Measurements from ENCODE around the gene TIAM2. TPM values are rescaled to one million over a fixed set of nuclear protein-coding genes. Genes with fewer than 3 reads are reported as not detected.

The TIAM2 gene
- total RNA-seq, 4 donors from 2014 or later, result 25.7 to 77.1 (median 56.6) TPM

GRCh38 chr6:155252581-155252980 lies 257.5 kb downstream of the TIAM2 start:
- Histone ChIP-seq H3K4me1 (peaks cover 0 to 5% of the 10 kb centered on the region in 2 donors), H3K9me3 (no peaks in the 10 kb centered on the region), H3K27ac (no peak overlapping the region), H3K4me3 (no peak overlapping the region), H3K36me3 (no peaks in the 10 kb centered on the region), H3K27me3 (no peaks in the 10 kb centered on the region)
- no peak for DNase-seq
- no peak for TF ChIP-seq POLR2A (IDR thresholded peaks at IDR 0.05)
- no peak for TF ChIP-seq CTCF (IDR thresholded peaks at IDR 0.05)
- intact Hi-C loops (cut with DNase I; ENCODE audit: low total_unique reads), result no loop called here

- no peaks in the 10 kb centered on the region for H3K4me1 ChIP-seq
- no peak for TF ChIP-seq POLR2A (IDR thresholded peaks at IDR 0.05)
- no peak for TF ChIP-seq CTCF (IDR thresholded peaks at IDR 0.05)
- no peak overlapping the region for H3K27ac ChIP-seq
- intact Hi-C loops (cut with DNase I; ENCODE audit: low total_unique reads), result no loop called here
- H3K4me3 ChIP-seq, result no peak overlapping the region
- no peaks in the 10 kb centered on the region for H3K36me3 ChIP-seq
- no peaks in the 10 kb centered on the region for H3K9me3 ChIP-seq
- H3K27me3 ChIP-seq, result no peaks in the 10 kb centered on the region
- DNase-seq, result no peak
Measured at GRCh38 chr6:155253337-155253736, 258.2 kb downstream of the TIAM2 start.

- H3K9me3 ChIP-seq, result no peaks in the 10 kb centered on the region
- H3K36me3 ChIP-seq, result no peaks in the 10 kb centered on the region
- H3K27me3 ChIP-seq, result no peaks in the 10 kb centered on the region
- H3K4me1 ChIP-seq, result no peaks in the 10 kb centered on the region
- H3K4me3 ChIP-seq, result no peak overlapping the region
- no peak for DNase-seq
- no peak for TF ChIP-seq CTCF (IDR thresholded peaks at IDR 0.05)
- no peak for TF ChIP-seq POLR2A (IDR thresholded peaks at IDR 0.05)
- no peak overlapping the region for H3K27ac ChIP-seq
- intact Hi-C loops (cut with DNase I; ENCODE audit: low total_unique reads), result no loop called here
Measured at GRCh38 chr6:155254139-155254538, 259.0 kb downstream of the TIAM2 start.

- no peaks in the 10 kb centered on the region for H3K36me3 ChIP-seq
- H3K27me3 ChIP-seq, result no peaks in the 10 kb centered on the region
- no peaks in the 10 kb centered on the region for H3K4me1 ChIP-seq
- intact Hi-C loops (cut with DNase I; ENCODE audit: low total_unique reads), result no loop called here
- DNase-seq, result no peak
- H3K4me3 ChIP-seq, result no peak overlapping the region
- no peak overlapping the region for H3K27ac ChIP-seq
- no peaks in the 10 kb centered on the region for H3K9me3 ChIP-seq
- no peak for TF ChIP-seq CTCF (IDR thresholded peaks at IDR 0.05)
- TF ChIP-seq POLR2A (IDR thresholded peaks at IDR 0.05), result no peak
Measured at GRCh38 chr6:155256122-155256795, 261.1 kb downstream of the TIAM2 start.

- intact Hi-C loops (cut with DNase I; ENCODE audit: low total_unique reads), result no loop called here
- Histone ChIP-seq H3K4me1 (no peaks in the 10 kb centered on the region), H3K36me3 (no peaks in the 10 kb centered on the region), H3K27ac (no peak overlapping the region), H3K9me3 (no peaks in the 10 kb centered on the region), H3K27me3 (no peaks in the 10 kb centered on the region), H3K4me3 (no peak overlapping the region)
- TF ChIP-seq CTCF (IDR thresholded peaks at IDR 0.05) (no peak), POLR2A (IDR thresholded peaks at IDR 0.05) (no peak)
- no peak for DNase-seq
Measured at GRCh38 chr6:155257796-155258195, 262.7 kb downstream of the TIAM2 start.

Data from uterus (tissue), 4 donors.